OCI-LY1 (cell line): ENCODE measurements around the gene CD96.

Experiments used
- CTCF ChIP-seq: fragments of 200-600 bp; sonication (generic), shearing (Covaris generic); IDR thresholded peaks from 2 replicates; pipeline ENCODE4 v1.5.1; 2017; ENCODE audit warnings: mild to moderate bottlenecking, antibody characterized with exemption, low read length, moderate library complexity, mixed read lengths
- EZH2 ChIP-seq: fragments of 200-600 bp; sonication (generic), shearing (Covaris generic); IDR thresholded peaks from 2 replicates; pipeline ENCODE4 v1.8.0; 2017; ENCODE audit warnings: borderline replicate concordance, mixed run types, mild to moderate bottlenecking, antibody characterized with exemption, low read length, moderate library complexity, mixed read lengths

DNA sequence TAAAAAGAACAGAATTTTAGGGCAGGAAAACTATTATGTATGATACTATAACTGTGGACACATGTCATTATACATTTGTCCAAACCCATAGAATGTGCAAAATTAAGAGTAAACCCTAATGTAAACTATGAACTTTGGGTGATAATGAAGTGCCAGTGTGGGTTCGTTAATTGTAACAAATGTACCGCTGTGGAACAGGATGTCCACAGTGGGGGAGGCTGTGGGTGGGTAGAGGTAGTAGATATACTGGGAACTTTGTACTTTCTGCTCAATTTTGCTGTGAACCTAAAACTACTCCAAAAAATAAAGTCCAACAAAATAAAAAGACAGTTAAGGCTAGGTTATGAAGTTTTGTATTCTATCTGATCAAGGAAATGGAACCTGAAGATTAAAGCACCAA lies 24.8 kb downstream of the CD96 start:
- TF ChIP-seq CTCF = no peak
- no peak for TF ChIP-seq EZH2
